GM18511 (cell line): ENCODE measurements around the gene RAB1B.
"Not testable (repeated sequence)": the region's sequence is repeated elsewhere in the genome, so short reads cannot be mapped to it uniquely, and the experiment has no call there.

Experiments
- ATAC-seq: cut with Tn5 transposase; IDR thresholded peaks from one replicate; pipeline ENCODE4 v1.9.1; 2021; ENCODE audit warnings: mild to moderate bottlenecking, moderate library complexity; ENCODE audit not compliant: unreplicated experiment

The RAB1B gene

GRCh38 chr11:66266378-66267038, 1.9 kb upstream of the RAB1B start:
- ATAC-seq: no peak

DNA sequence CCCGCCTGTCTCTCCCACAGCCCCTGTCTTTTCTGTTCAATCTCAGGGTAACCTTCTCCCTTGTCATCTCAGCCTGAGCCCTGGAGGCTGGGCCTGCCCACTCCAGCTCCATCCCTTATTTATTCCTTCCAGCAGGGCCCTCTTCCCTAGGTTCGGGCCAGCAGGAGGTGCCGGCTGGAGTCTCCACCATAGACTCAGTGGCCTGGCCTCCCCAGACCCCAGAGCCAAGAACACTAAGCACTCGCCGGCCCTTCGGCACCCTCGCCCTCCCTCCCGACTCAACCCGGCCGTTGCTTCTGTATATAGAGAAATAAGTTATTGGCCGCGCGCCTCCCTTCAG, 1.4 kb upstream of the RAB1B start:
- no peak for ATAC-seq

DNA sequence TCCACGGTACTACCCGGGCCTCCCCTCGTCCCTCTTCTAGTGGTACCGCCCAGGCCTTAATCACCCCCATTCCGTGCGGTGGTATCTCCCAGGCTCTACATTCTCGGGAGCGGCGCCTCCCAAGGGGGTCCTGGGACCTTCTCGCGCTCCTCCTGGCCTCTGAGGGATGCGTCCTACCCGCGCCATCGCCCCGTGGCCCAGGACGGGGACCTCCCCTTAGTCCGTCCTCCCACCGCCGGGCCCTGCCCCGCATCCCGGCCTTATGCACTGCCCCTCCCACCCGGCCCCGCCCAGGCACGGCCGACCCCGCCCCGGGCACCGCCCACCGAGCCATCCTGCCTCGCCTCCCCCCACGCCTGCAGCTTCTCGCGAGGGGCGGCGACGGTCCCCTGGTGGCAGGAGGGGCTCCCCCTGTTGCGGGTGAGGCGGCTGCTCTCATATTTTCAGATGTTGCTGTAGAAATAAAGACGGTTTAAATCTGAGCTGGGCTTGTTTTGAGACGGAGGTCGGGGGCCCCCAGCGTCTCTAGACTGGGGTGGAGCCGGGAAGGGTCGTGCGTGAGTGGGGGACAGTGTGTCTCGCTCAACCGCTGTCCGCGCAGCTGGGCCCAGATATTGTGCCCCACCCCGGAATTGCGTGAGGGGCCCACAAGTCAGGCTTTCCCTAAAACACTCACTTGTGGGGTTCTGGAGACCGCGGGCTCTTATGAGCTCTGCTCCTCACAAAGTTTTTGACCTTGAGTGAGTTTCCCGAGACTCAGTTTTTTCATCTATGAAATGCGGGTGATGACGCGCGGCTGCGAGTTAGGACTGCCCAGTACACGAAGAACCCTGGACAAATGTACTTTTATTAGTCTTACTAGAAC, 828 bp upstream of the RAB1B start:
- peak; percentile 58 for ATAC-seq

DNA sequence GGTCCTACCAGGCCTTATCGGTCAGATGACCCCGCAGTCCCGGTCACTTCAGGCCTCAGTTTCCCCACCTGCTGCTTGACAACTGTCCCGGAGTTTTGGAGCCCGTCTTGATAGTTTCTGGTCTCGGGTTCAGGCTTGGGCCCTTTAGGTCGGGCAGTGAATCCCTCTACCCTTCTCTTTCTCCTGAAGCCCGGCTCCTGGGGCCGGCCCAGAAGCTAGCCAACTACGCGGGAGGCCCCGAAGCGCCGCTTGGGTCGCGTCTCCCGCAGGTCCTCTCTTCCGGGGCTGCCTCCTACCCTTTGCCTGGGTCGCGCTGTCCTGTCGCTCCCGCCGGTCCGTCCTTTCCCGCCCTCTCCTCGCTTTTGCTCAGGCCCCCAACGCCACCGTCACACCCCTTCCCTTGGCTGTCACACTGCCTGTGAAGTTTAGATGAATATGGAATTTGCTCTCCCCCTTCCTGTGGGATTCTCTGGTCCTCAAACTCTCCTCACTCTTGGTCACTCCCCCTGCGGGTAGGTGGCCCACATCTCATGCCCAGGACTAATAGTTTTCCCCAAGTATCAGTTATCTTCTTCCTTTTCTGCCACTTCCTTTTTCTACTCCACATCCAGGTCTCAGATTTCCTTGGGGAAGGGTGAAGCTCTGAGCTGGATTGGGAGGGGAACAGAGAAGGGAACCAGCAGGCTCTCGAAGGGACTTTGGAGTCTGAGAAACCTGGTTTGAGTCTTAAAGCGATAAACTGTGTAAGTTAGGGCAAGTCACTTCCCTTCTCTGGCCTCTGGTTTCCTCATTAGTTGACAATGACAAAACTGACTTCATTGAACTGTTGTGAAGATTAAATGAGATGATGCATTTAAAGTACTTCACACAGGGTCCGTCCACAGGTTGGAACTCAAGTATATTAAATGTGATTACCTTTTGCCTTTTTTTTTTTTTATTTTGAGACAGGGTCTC, 790 bp downstream of the RAB1B start:
- no peak for ATAC-seq

DNA sequence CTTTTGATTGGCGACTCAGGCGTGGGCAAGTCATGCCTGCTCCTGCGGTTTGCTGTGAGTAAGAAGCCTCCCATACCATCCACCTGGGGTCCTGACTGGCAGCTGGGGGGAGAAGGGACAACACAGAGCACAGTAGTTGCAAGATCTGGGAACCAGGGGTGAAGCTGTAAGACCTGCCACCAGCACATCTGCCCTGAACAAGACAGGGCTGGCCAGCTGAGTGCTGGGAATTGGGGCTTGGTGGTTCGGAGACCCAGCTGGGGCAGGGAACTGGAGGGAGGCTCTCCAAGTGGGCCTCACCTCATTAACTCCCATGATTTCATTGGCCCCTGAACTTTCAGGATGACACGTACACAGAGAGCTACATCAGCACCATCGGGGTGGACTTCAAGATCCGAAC, 3.4 kb downstream of the RAB1B start:
- no peak for ATAC-seq

- ATAC-seq: no peak
These were observed 4.2 kb downstream of the RAB1B start for GRCh38 chr11:66272596-66272995.

- no peak for ATAC-seq
These were observed 5.8 kb downstream of the RAB1B start for GRCh38 chr11:66274219-66274618.

GRCh38 chr11:66275396-66275795, 7.0 kb downstream of the RAB1B start:
- ATAC-seq: no peak

GRCh38 chr11:66275984-66276612, 7.7 kb downstream of the RAB1B start:
- ATAC-seq: no peak

DNA sequence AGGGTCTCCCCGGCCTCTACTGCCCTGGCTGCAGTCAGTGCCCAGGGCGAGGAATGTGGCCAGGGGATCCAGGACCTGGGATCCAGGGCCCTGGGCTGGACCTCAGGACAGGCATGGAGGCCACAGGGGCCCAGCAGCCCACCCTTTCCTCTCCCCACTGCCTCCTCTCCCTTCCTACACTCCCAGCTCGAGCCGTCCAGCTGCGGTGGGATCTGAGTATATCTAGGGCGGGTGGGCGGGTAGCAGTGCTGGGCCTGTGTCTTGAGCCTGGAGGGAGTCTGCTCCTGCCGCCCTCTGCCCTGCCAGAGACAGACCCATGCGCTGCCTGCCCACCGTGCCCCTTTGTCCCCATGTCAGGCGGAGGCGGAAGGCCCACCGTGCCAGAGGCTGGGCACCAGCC, 8.2 kb downstream of the RAB1B start:
- ATAC-seq: not testable (repeated sequence)

- ATAC-seq: not testable (repeated sequence)
These were observed 8.6 kb downstream of the RAB1B start for GRCh38 chr11:66277064-66277463.

GRCh38 chr11:66277471-66278362, 9.3 kb downstream of the RAB1B start, which contains the start of gene CNIH2:
Gene CNIH2 (plus strand): TSS chr11:66278175. CDS start chr11:66278457, 282 bp downstream.
- no peak for ATAC-seq

- no peak for ATAC-seq
These were observed 10.1 kb downstream of the RAB1B start for GRCh38 chr11:66278363-66279091.

GRCh38 chr11:66279092-66279734, 10.8 kb downstream of the RAB1B start:
- ATAC-seq: no peak

DNA sequence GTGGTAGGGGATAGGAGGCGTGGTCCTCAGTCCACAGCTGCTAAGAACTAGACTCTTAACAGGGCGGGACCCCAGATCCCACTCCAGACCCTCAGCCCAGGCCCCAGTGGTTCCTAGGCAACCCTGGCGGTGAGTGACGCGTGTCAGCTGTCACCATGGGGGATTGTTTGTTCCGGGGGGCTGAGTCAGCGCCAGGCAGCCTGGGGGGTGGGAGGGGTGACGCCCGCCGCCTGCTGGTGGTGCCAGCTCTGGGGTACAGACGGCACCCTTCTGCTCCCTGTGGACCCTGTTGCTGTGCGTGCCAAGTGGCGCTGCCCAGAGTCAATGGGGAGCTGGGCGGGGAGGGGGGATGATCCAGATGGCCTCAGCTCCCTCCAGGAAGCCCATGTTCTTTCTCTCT, 12.0 kb downstream of the RAB1B start:
- no peak for ATAC-seq

GRCh38 chr11:66281001-66281400, 12.6 kb downstream of the RAB1B start:
- ATAC-seq: no peak

GRCh38 chr11:66281776-66282467, 13.5 kb downstream of the RAB1B start:
- peak; percentile 21 for ATAC-seq
